PC-9 (cell line): ENCODE measurements around the gene ISCA1. TPM values are rescaled to one million over a fixed set of nuclear protein-coding genes. Genes with fewer than 3 reads are reported as not detected.

Experiments
- BruUV-seq: library from RNA; stranded (reverse); fragments of 400-500 nt; replicated peaks from 2 replicates; lab custom pipeline; 2021; lab: Mats Ljungman, UMichigan
- CTCF ChIA-PET: fragments of 300-600 bp; sonication (Branson Sonifier 250); formaldehyde crosslinking; loops from one replicate; lab custom pipeline; 2022; ENCODE audit warnings: antibody characterized with exemption; lab: Charles Lee
- POLR2A ChIA-PET: fragments of 300-600 bp; sonication (Branson Sonifier 250); formaldehyde crosslinking; loops from one replicate; lab custom pipeline; 2022; ENCODE audit warnings: antibody characterized with exemption; ENCODE audit not compliant: unreplicated experiment; lab: Charles Lee
- DNase-seq, 2 experiments: peaks; one replicate each; pipeline versions ENCODE4 v3.0.0 to v3.0.0-alpha.2; 2015 to 2022; ENCODE audit warnings: mixed read lengths in 1 of 2
- H2AFZ ChIP-seq: fragments of 200-600 bp; sonication (generic); 2 replicates; pipeline ENCODE4 v1.8.1; 2017; ENCODE audit warnings: antibody characterized with exemption
- H3F3A ChIP-seq: fragments of 200-600 bp; sonication (generic); 2 replicates; pipeline ENCODE4 v1.8.1; 2017; ENCODE audit warnings: antibody characterized with exemption, mild to moderate bottlenecking, low read depth; ENCODE audit not compliant: insufficient read depth
- H3K27ac ChIP-seq: fragments of 200-600 bp; sonication (generic); 2 replicates; pipeline ENCODE4 v1.6.1; 2016; ENCODE audit warnings: mixed run types
- H3K27me3 ChIP-seq: fragments of 200-600 bp; sonication (generic); 2 replicates; pipeline ENCODE4 v1.6.1; 2016; ENCODE audit warnings: low read depth, mixed run types; ENCODE audit not compliant: insufficient read depth
- H3K36me3 ChIP-seq: fragments of 200-600 bp; sonication (generic); 2 replicates; pipeline ENCODE4 v1.6.1; 2016; ENCODE audit warnings: low read depth, mixed run types
- H3K4me1 ChIP-seq: fragments of 200-600 bp; sonication (generic); replicated peaks from 2 replicates; pipeline ENCODE4 v1.6.1; 2016; ENCODE audit warnings: mixed run types; ENCODE audit not compliant: insufficient read depth
- H3K4me2 ChIP-seq: fragments of 200-600 bp; sonication (generic); 2 replicates; pipeline ENCODE4 v1.6.1; 2017; ENCODE audit warnings: mixed run types
- H3K4me3 ChIP-seq: fragments of 200-600 bp; sonication (generic); 2 replicates; pipeline ENCODE4 v1.6.1; 2016; ENCODE audit warnings: mixed run types
- H3K79me2 ChIP-seq: fragments of 200-600 bp; sonication (generic); 2 replicates; pipeline ENCODE4 v1.6.1; 2017; ENCODE audit warnings: low read depth, mixed run types
- H3K9me2 ChIP-seq: fragments of 200-600 bp; sonication (generic); 2 replicates; pipeline ENCODE4 v1.8.1; 2017; ENCODE audit warnings: mild to moderate bottlenecking; ENCODE audit not compliant: insufficient read depth
- H3K9me3 ChIP-seq: fragments of 200-600 bp; sonication (generic); 2 replicates; pipeline ENCODE4 v1.8.1; 2016; ENCODE audit warnings: low read depth; ENCODE audit not compliant: insufficient read depth
- H4K20me1 ChIP-seq: fragments of 200-600 bp; sonication (generic); 2 replicates; pipeline ENCODE4 v1.8.1; 2017; ENCODE audit not compliant: insufficient read depth
- EZH2 ChIP-seq: fragments of 200-600 bp; sonication (generic); IDR thresholded peaks from 2 replicates; pipeline ENCODE4 v1.8.0; 2017; ENCODE audit warnings: antibody characterized with exemption, low read depth
- intact Hi-C: fragments of 100-400 bp; cut with micrococcal nuclease; formaldehyde crosslinking; loops from one replicate; pipeline ENCODE4 v1.10.0; 2022; ENCODE audit not compliant: unreplicated experiment
- total RNA-seq: library from RNA; stranded (reverse); gene quantifications from 2 replicates; pipeline ENCODE4 v1.2.3, GENCODE V29; 2021
- TF ChIP-seq, protein P1 (sequence below): fragments of 200-600 bp; sonication (generic); conservative IDR thresholded peaks from 2 replicates; pipeline ENCODE4 v1.6.1; 2017; ENCODE audit warnings: mixed run types, antibody characterized with exemption, mild to moderate bottlenecking, moderate library complexity

The ISCA1 gene
- total RNA-seq, 1 experiment from 2014 or later = 29.6 TPM

DNA sequence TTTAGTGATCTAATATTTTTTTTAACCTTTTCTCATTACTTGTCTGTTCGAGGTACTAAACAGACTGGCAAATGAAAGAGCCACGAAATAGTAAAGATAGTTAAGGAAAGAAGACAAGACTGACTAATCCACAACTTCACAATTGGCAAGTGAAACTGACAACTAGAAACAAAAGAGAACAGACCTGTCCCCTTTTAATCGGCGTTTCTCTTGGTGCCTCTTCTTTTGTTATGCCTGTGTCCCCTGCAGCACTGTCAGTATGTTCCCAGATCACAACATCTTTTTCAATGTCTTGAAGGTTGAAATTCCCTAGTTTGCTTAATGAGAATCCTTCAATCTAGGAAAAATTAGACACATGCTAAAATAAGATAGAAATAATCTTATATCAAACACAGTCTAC, 45.8 kb upstream of the ISCA1 start:
- POLR2A ChIA-PET = interaction anchor here (0.5 to 0.6 kb wide), 2 partner anchors 53 to 493 kb away, joined by 3 to 5 read pairs; no protein-coding TSS in a partner anchor
- H2AFZ ChIP-seq = no peak overlapping the region

DNA sequence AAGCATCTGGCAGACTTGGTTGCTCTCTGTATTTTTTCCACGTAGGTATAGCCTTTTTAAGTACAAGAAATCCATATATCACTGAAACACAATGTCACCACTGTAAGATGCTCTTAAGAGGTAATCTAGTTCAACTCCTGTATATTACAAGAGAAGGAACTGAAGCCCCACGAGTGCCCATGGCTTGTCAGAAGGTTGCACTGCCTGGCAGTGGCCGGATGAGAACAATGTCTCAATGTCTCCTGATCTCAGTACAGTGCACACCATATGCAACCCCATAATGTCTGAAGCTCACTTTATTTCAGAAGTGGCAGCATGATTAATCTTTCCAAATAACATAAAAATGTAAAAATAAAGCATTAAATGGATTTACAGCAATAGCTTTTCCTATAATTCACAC, 44.2 kb upstream of the ISCA1 start:
- CTCF ChIA-PET = no interaction called here
- H3F3A ChIP-seq = no peaks in the 10 kb centered on the region
- no peaks in the 10 kb centered on the region for H4K20me1 ChIP-seq
- no peak overlapping the region for H2AFZ ChIP-seq
- no peak for DNase-seq
- H3K4me1 ChIP-seq = no peaks in the 10 kb centered on the region
- no peak overlapping the region for H3K4me3 ChIP-seq
- no peaks in the 10 kb centered on the region for H3K9me2 ChIP-seq
- H3K4me2 ChIP-seq = no peak overlapping the region
- no peaks in the 10 kb centered on the region for H3K79me2 ChIP-seq
- no peak overlapping the region for H3K27ac ChIP-seq
- TF ChIP-seq EZH2 = no peak
- POLR2A ChIA-PET = interaction anchor here (0.6 kb wide), 1 partner anchor 186 kb away, joined by 14 read pairs; no protein-coding TSS in a partner anchor
- intact Hi-C loops = no loop called here
- BruUV-seq = no TSS peak
- no peaks in the 10 kb centered on the region for H3K27me3 ChIP-seq
- peaks cover 49% of the 10 kb centered on the region for H3K36me3 ChIP-seq
- H3K9me3 ChIP-seq = no peaks in the 10 kb centered on the region

More for the DNA sequence above, 45.8 kb upstream of the ISCA1 start:
- CTCF ChIA-PET = no interaction called here
- no peaks in the 10 kb centered on the region for H3F3A ChIP-seq
- no peaks in the 10 kb centered on the region for H3K27me3 ChIP-seq
- no TSS peak for BruUV-seq
- intact Hi-C loops = no loop called here
- H3K27ac ChIP-seq = no peak overlapping the region
- peaks cover 39% of the 10 kb centered on the region for H3K36me3 ChIP-seq
- H3K4me3 ChIP-seq = no peak overlapping the region
- H3K9me2 ChIP-seq = no peaks in the 10 kb centered on the region
- no peaks in the 10 kb centered on the region for H3K9me3 ChIP-seq
- no peak for TF ChIP-seq EZH2
- TF ChIP-seq, protein P1, sequence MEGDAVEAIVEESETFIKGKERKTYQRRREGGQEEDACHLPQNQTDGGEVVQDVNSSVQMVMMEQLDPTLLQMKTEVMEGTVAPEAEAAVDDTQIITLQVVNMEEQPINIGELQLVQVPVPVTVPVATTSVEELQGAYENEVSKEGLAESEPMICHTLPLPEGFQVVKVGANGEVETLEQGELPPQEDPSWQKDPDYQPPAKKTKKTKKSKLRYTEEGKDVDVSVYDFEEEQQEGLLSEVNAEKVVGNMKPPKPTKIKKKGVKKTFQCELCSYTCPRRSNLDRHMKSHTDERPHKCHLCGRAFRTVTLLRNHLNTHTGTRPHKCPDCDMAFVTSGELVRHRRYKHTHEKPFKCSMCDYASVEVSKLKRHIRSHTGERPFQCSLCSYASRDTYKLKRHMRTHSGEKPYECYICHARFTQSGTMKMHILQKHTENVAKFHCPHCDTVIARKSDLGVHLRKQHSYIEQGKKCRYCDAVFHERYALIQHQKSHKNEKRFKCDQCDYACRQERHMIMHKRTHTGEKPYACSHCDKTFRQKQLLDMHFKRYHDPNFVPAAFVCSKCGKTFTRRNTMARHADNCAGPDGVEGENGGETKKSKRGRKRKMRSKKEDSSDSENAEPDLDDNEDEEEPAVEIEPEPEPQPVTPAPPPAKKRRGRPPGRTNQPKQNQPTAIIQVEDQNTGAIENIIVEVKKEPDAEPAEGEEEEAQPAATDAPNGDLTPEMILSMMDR = no peak
- no peak overlapping the region for H3K4me2 ChIP-seq
- no peaks in the 10 kb centered on the region for H4K20me1 ChIP-seq
- H3K4me1 ChIP-seq = no peaks in the 10 kb centered on the region
- no peak for DNase-seq
- H3K79me2 ChIP-seq = no peaks in the 10 kb centered on the region

DNA sequence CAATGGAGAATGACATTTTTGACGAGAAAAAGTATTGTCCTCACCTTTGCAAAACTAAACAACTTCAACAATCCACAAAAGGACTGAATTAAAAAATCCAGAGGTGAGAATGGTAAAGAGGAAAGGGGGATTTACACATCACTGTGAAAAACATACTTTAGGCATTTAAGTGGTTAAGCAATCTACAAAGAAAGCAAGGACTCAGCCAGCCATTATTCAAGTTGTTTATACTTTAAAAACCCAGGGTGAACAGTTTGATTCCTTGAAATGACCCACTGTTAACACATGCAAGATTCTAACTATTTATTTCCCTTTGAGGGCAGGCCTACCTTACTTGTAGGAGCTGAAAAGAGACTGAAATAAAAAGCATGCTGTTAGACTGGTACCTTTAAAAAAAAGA, 42.6 kb upstream of the ISCA1 start:
- Histone ChIP-seq H3K4me2 (no peak overlapping the region), H2AFZ (no peak overlapping the region), H3F3A (no peaks in the 10 kb centered on the region), H3K27me3 (no peaks in the 10 kb centered on the region), H3K9me3 (no peaks in the 10 kb centered on the region), H3K36me3 (peaks cover 52% of the 10 kb centered on the region), H3K4me3 (no peak overlapping the region), H3K4me1 (no peaks in the 10 kb centered on the region), H3K9me2 (no peaks in the 10 kb centered on the region), H3K27ac (no peak overlapping the region), H4K20me1 (no peaks in the 10 kb centered on the region), H3K79me2 (no peaks in the 10 kb centered on the region)
- ChIA-PET POLR2A (no interaction called here), CTCF (no interaction called here)
- TF ChIP-seq, protein P1 = no peak
- TF ChIP-seq EZH2 = no peak
- intact Hi-C loops = no loop called here
- BruUV-seq = no TSS peak
- no peak for DNase-seq

GRCh38 chr9:86324308-86324707, 42.0 kb upstream of the ISCA1 start:
- Histone ChIP-seq H4K20me1 (no peaks in the 10 kb centered on the region), H3K27ac (no peak overlapping the region), H3K4me3 (no peak overlapping the region), H3K79me2 (no peaks in the 10 kb centered on the region), H3K4me2 (no peak overlapping the region), H3K9me2 (no peaks in the 10 kb centered on the region), H3K4me1 (no peaks in the 10 kb centered on the region), H3K9me3 (no peaks in the 10 kb centered on the region), H3K27me3 (no peaks in the 10 kb centered on the region), H3K36me3 (peaks cover 58% of the 10 kb centered on the region), H3F3A (no peaks in the 10 kb centered on the region), H2AFZ (no peak overlapping the region)
- POLR2A ChIA-PET = no interaction called here
- BruUV-seq = no TSS peak
- TF ChIP-seq EZH2 = no peak
- TF ChIP-seq, protein P1 = no peak
- intact Hi-C loops = no loop called here
- DNase-seq = no peak
- CTCF ChIA-PET = no interaction called here
